ENCODE data around the gene EYA4.

DNA sequence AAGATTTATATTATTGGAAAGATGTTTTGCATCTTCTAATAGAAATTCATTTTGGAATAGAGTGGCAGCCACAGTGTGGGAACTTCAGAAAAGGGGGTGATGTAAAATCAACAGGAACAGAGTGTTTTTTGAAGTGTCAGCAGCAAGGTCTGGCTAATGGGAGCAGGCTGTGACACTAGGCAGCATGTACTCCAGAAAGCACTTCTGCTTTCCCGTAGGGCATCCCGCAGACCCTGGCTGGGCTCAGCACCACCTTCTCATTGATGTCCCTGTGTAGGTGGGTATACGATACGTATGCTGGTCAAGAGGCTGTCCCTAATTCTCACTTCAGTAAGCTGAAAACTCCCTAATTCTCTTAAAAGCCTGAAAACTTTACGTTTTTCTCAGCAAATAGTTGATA, 74.7 kb downstream of the EYA4 start:
- TF ChIP-seq POLR2A (IDR thresholded peaks at IDR 0.05), result no peak
- no peak for TF ChIP-seq CTCF (IDR thresholded peaks at IDR 0.05)
